CD4-positive, alpha-beta T cell treated with Interleukin-17A for 1 hour (primary cell): ENCODE data around the gene MAB21L3.

ENCODE experiments used
- DNase-seq: peaks from one replicate; pipeline ENCODE4 v3.0.0-alpha.2; 2020

Gene MAB21L3

DNA sequence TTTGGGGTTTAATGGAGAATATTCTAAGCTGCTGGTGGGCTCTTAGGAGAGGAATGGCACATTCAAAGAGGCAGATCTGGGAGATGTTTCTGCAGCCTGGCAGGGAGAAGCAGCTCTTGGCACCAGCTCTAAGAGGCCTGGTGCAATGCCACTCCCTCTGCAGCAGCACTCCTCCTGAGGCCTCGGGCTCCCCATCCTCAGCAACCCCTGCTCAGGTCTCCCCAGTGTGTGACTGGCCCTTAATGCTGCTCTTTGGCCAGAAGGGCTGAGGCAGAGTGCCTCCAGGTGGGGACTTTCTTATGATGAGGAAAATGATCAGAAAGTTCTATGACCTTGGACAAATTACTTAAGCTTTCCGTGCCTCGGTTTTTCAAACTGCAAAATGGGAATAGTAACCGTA is 55.5 kb downstream of the MAB21L3 start:
- DNase-seq, result no peak

DNA sequence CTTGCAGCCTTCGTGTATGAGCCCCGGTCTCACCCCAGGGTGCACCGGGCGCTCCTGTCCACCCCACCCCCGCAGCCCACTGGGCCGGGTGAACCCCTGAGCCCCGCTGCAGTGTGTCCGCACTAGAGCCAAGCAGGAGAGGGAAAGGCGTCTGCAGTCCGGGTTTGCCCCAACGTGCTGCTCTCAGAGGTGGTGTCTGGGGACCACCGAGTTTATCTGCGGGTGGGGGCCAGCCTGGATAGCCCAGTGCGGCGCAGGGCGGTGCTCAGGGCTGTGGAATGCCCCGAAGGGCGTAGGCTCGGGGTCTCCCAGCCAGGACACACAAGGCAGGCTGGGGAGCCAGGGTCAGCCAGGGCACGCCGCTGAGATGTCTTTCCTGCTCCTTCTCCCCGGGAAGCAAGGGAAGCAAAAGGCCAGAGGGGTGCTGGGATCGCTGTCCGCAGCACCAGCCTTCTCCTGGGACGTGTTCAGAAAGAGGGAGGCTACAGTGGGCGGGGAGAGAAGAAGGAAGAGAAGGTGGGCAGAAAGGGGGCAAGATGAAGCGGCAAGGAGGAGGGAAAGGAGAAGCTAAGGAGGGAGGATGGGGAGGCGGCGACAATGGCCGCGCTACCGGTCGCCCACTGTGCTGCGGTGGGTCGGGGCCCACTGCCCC is 56.6 kb downstream of the MAB21L3 start:
- peak; percentile 5 for DNase-seq

DNA sequence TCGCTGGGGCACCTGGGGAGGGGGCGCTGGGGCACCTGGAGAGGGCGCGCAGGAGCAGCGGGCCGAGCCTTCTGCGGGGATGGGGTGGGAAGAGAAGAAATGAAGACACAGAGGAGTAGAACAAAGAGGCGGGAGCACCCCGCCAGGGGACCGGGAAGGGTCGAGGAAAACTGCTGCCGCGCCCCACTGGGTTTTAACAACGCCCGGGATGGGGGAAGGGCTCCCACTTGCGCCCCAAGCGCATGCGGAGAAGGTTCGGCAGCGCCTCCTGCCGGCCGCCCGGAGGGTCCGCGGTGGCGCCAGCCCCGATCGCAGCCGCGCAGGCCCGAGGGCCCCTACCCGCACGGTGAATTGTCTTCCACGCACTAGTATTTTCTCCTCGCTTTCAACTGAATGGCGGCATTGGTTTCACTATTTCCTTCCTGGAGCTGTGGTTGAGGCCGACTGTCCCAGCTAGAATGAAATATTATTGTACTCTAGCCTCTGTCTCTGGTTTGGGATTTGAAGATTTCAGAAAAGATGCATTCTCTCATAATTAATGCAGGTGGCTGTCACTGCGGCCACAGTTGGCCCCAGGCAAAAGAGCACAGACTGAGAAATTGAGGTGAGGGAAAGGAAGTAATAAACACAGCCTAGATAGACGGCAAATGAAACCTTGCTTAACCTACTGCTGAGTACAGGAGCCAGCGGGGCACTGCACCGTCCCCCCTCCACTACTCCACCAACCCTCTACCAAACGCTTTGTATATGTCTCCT is 57.3 kb downstream of the MAB21L3 start:
- peak; percentile 84 for DNase-seq

DNA sequence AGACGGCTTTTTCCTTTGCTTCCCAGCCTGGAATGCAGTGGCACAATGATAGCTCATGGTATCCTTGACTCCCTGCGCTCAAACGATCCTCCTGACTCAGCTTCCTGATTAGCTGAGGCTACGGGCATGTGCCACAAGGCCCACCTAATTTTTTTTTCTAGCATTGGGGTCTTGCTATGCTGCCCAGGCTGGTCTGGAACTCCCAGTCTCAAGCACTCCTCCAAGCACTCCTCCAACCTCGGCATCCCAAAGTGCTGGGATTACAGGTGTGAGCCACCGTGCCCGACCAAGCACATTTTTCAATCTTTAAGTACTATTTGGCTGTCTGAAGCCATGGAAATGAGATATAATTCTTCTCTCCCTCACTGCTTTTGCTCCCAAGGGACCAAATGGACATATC is 58.7 kb downstream of the MAB21L3 start:
- no peak for DNase-seq

DNA sequence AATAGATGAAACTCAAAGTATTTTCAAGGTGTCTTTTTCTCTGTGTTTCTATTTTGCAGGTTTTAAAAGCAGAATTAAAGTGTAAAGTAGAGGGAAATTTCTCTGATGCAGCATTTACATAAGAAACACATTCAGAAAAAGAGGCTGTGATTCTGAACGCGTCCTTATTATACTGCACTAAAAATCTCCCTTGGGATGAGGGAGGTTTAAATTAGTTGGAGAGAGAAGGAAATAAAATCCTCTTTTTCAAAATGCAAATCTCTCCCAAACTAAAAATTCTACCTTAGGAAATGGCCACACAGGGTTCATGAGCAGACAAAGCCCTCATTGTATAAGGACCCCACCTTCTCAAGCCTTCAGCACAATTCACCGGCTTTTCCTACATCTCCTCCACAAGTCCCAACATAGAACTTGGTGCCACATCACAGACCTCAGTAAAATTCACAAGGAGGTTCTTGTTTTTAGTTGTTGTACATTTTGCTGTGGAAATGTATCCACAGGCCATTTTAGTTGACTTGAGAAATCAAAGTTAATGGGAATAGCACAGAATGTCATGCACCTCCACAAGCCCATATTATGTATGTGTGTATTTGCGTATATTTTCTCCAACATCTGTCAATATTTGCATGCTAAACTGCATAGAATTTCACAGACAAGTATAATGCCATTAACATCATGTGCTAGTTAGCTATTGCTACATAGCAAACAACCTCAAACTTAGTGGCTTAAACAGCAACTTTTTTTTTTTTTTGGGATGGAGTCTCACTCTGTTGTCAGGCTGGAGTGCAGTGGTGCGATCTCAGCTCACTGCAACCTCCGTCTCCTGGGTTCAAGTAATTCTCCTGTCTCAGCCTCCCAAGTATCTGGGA is 59.8 kb downstream of the MAB21L3 start:
- DNase-seq, result no peak

DNA sequence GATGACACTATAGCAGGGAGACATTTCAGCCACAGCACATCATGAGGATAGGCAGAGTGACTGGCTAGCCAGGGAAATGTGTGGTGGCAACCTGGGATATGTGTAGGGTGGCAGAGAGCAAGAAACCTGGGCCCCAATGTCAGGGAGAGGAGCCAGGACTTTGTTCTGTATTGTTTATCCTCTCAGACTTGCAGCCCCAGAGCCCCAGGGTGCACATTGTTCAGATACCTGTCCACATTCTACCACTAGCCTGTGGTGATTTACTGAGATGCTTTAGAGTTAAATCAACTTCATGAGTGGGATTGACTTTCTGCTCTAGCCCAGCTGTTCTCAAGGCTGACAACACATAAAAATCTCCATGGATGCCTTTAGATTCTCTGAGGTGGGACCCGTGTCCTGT is 61.5 kb downstream of the MAB21L3 start:
- DNase-seq, result no peak

DNA sequence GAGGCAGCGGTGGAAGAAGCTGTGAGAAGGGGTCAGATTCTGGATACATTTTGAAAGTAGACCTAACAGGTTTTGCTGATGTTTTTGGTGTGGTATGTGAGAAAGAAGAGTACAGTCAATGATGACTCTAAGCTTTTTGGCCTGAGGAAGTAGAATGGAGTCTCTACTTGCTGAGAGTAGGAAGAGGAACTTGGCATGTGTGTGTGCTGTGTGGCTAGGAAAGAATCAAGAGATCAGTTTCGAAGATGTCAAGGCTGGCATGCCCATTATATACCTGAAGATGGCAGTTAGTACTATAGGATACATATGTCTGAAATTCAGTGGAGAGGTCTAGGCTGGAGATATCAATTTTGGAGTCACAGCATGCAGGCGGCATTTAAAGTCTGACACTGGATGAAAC is 64.4 kb downstream of the MAB21L3 start:
- DNase-seq, result no peak

DNA sequence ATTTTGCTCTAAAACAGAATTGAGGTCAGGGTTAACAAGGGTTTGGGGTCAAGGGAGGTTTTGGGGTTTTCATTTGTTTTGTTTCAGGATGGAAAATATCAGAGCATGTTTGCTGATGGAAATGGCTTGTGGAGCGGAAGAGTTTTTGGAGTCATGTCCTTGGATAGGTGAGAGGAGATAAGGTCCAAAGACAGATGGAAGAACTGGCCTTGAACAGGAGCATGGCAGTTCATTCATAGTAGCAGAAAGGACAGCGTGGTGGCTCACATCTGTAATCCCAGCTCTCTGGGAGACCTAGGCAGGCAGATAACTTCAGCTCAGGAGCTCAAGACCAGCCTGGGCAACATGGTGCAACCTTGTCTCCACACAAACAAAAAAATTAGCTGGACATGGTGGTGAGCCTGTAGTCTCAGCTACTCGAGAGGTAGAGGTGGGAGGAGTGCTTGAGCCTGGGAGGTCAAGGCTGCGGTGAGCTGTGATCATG is 65.1 kb downstream of the MAB21L3 start:
- no peak for DNase-seq

DNA sequence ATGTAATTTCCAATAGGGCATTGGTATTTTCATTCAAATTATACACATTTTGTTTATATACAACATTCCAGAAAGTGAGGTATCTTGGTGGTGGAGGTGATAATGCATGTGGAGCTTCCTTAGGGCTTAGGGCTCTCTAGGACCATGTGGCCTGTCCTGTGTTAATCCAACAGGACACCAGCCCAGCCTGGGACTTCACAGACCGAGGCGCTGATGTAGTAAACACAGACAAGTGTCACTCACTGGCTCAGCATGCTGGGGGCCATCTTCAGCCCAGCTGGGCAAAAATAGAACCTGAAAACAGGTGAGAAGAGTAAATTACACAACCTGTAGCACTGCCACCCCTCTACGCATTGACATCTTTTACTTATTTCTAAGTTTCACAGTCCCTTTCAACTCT is 66.7 kb downstream of the MAB21L3 start:
- DNase-seq, result no peak

DNA sequence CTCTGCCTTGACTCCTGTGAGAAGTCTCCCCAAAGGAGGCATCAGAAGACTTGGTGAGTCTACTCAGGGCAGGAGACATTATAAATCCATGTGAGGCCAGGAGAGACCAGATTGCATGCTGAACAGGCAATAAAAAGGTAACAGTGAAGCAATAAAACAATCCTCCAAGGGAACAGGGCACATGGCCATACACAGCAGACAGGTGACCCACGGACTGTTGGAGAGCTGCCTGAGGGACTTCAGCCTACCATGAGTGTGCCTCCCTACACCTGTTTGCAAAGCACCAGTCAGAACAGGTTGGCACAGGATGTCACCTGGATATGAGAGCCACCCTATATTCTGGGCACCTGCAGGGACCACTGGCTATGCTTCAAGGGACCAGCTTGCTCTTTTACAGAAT is 67.6 kb downstream of the MAB21L3 start:
- no peak for DNase-seq

DNA sequence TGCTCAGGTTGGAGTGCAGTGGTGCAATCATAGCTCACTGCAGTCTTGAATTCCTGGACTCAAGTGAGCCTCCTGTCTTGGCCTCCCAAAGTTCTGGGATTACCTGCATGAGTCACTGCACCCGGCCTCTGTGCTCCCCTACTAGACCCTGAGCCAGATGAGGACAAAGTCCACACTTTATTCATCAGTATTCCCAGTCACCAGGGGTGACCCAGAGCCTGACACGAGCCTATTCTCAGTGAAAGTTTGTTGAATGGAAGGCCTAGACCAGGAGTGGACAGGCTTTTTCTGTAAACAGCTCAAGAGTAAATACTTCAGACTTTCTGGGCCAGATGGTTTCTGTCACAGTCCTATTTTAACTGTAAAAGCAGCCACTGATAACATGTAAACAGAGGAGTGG is 68.2 kb downstream of the MAB21L3 start:
- DNase-seq, result no peak

DNA sequence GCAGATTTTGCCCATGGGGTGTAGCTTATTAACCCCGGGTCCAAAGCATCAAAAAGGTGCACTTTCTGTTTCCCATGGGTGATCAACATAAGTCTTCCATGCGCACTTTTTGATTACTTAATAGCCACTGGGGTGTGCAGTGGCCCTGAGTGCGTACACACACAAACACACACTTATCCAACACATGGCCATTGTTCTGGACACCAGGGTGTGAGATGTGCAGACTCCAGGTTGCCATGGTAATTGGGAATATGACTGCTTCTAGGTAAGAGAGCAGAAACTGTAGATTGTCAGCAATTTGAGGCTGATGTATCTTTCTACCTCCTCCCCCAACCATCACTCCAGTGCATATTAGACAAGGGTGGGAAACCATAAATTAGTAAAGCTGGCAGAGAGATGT is 68.8 kb downstream of the MAB21L3 start:
- DNase-seq, result no peak

DNA sequence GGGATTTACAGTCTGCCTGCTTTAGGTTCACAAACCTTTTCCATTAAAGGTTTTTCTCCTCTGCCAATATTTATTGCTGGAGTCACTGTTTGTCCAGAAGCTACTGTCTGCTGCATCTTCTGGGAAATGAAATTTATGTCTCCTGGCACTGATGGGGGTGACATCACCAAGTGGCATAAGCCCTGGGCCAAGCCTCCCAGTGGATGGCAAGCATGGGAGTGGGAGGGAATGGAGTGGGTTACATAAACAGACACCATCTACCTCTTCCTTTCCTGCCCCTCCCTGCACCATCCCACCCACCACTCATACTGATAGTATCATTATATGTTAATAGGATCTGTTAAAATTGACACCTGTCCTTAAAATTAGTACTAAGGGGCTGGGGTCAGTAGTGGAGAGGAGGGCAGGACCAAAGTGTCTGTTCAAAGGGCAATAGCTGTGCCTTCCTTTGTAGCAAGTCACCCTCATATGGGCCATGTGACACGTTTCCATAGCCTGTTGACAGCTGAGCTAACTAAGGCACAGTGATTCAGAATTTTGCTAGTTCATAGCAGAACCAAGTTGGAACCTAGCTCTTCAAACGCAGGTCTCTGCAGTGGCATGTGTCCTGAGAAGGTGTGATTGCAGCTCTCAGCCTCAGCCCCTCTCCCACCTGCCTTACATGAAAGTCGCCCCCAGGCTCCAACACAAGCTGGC is 71.0 kb downstream of the MAB21L3 start:
- DNase-seq, result no peak
